Stimulated activated CD4-positive, alpha-beta T cell treated with anti-CD3 and anti-CD28 coated beads, Interleukin-12 subunit alpha, Interleukin-12 subunit beta, amount 100 ng/mL, for 24 hours (primary cell): Measurements from ENCODE around the gene RGPD3.

ENCODE experiments used
- DNase-seq, 2 experiments: peaks; one replicate each; pipeline ENCODE4 v3.0.0-alpha.2; 2020; ENCODE audit warnings: low read depth in 2 of 2

Gene RGPD3

DNA sequence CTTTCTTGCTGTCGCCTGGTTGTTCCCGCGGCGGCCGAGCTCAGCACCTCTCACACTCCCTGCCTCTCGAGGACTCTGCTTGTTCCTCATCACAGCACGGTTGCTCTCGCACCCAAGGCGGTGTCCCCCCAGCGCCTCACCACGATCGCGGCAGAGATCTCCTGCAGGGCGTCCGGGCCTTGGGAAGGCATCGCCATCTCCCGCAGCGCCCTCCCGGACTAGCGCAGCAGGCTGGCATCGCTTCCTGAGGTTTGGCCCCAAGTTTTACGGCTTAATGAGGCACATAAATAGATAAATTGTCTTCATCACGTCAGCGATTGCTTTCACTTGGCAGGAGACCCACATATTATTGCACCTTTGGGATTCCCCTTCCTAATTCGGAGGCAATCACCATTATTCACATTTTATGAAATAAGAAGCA lies 125.4 kb downstream of the RGPD3 start:
- DNase-seq: no peak

- no peak for DNase-seq
Measured at GRCh38 chr2:106341666-106342065, 126.5 kb downstream of the RGPD3 start.
